HL-60 (cell line): ENCODE results near the gene NUBP2.

Experiments used
- DNase-seq, 2 experiments: peaks; one replicate each; pipeline ENCODE4 v3.0.0-alpha.2; 2010 to 2020; ENCODE audit warnings: low read depth in 1 of 2, low spot score in 1 of 2
- H3K27ac ChIP-seq: fragments of 250-450 bp; sonication (Bioruptor Pico); replicated peaks from 2 replicates; pipeline ENCODE4 v1.5.1; 2020; ENCODE audit warnings: mild to moderate bottlenecking, moderate library complexity
- H3K27me3 ChIP-seq: fragments of 250-450 bp; sonication (Bioruptor Pico); 2 replicates; pipeline ENCODE4 v1.5.1; 2021; ENCODE audit warnings: mild to moderate bottlenecking, moderate library complexity; ENCODE audit not compliant: insufficient read depth, poor library complexity, severe bottlenecking
- H3K4me3 ChIP-seq: replicated peaks from 2 replicates; pipeline ENCODE4 v1.5.1; 2011; ENCODE audit warnings: mild to moderate bottlenecking, control low read depth, low read length; ENCODE audit not compliant: insufficient read depth
- GABPA ChIP-seq: IDR thresholded peaks from 2 replicates; pipeline ENCODE4 v1.6.1; 2012; ENCODE audit warnings: low read depth
- POLR2AphosphoS5 ChIP-seq: IDR thresholded peaks from 2 replicates; pipeline ENCODE4 v1.6.1; 2012; ENCODE audit warnings: low read depth
- REST ChIP-seq: IDR thresholded peaks from 2 replicates; pipeline ENCODE4 v1.6.1; 2012; ENCODE audit warnings: low read depth; ENCODE audit not compliant: insufficient replicate concordance

Gene NUBP2

GRCh38 chr16:1767116-1767994 lies 15.4 kb upstream of the NUBP2 start:
- no peak overlapping the region for H3K4me3 ChIP-seq
- H3K27ac ChIP-seq: no peak overlapping the region
- no peak for TF ChIP-seq REST
- peak; percentile 21; the same call in 1 of the 2 replicates for TF ChIP-seq POLR2AphosphoS5
- H3K27me3 ChIP-seq: no peaks in the 10 kb centered on the region
- DNase-seq: no peak

- no peak overlapping the region for H3K27ac ChIP-seq
- H3K4me3 ChIP-seq: no peak overlapping the region
- no peaks in the 10 kb centered on the region for H3K27me3 ChIP-seq
- DNase-seq: no peak
- TF ChIP-seq GABPA: no peak
- no peak for TF ChIP-seq REST
- TF ChIP-seq POLR2AphosphoS5: 0 out of 2 replicates have a peak, but pooled peaks have one; percentile 10
These were observed 14.5 kb upstream of the NUBP2 start for GRCh38 chr16:1768061-1768766.

GRCh38 chr16:1768767-1769401 lies 13.9 kb upstream of the NUBP2 start:
- no peak overlapping the region for H3K27ac ChIP-seq
- no peak for DNase-seq
- no peak overlapping the region for H3K4me3 ChIP-seq
- no peaks in the 10 kb centered on the region for H3K27me3 ChIP-seq
- TF ChIP-seq REST: no peak
- TF ChIP-seq POLR2AphosphoS5: peak; percentile 3; the same call in 1 of the 2 replicates

- Histone ChIP-seq H3K27me3 (no peaks in the 10 kb centered on the region), H3K4me3 (no peak overlapping the region), H3K27ac (no peak overlapping the region)
- TF ChIP-seq POLR2AphosphoS5 (peak; percentile 19; the same call in 1 of the 2 replicates), REST (no peak)
- DNase-seq: no peak
These were observed 13.1 kb upstream of the NUBP2 start for GRCh38 chr16:1769402-1770300.
